ENCODE measurements around the gene BECN2.

The BECN2 gene

GRCh38 chr1:241934201-241934848 lies 23.2 kb upstream of the BECN2 start:
- 76% methylated on average over 10 of the region's 12 CpGs for WGBS
- Histone ChIP-seq H2BK12ac (ENCODE audit: low read length in 2 of 2) (no peak overlapping the region), H2BK5ac (ENCODE audit: low read depth, low read length, poor library complexity, severe bottlenecking) (no peak overlapping the region)

GRCh38 chr1:241934866-241935265 lies 22.7 kb upstream of the BECN2 start:
- no peak overlapping the region for H3K23ac ChIP-seq (ENCODE audit: low read length in 2 of 2)
- H2BK15ac ChIP-seq (ENCODE audit: low read depth, poor library complexity, severe bottlenecking) = no peak overlapping the region
- H2AK5ac ChIP-seq (ENCODE audit: low read length, severe bottlenecking) = no peak overlapping the region
- H2BK120ac ChIP-seq (ENCODE audit: low read depth, low read length) = no peak overlapping the region
- peak overlapping the region in 1 of 2 experiments; percentile 66 for H3K4me3 ChIP-seq (ENCODE audit: insufficient read depth in 1 of 2, low read depth in 1 of 2, low read length in 2 of 2)
- H2AFZ ChIP-seq (ENCODE audit: low read depth, low read length) = no peak overlapping the region
- WGBS = 73% methylated on average over 7 of the region's 7 CpGs
- no peak overlapping the region for H4K91ac ChIP-seq (ENCODE audit: low read length)
- H3K4me2 ChIP-seq (ENCODE audit: low read length, poor library complexity, severe bottlenecking) = no peak overlapping the region
- H3K4ac ChIP-seq (ENCODE audit: low read depth in 1 of 2, low read length in 2 of 2) = peak overlapping the region in 1 of 2 experiments; percentile 12
- H2BK12ac ChIP-seq (ENCODE audit: low read length in 2 of 2) = no peak overlapping the region
- no peaks in the 10 kb centered on the region for H3K36me3 ChIP-seq (ENCODE audit: control insufficient read depth in 1 of 2, insufficient read depth in 2 of 2, low read depth in 1 of 2, low read length in 2 of 2)
- H3K9me3 ChIP-seq (ENCODE audit: control insufficient read depth, low read length) = peaks cover 6% of the 10 kb centered on the region
- H3K27me3 ChIP-seq (ENCODE audit: control insufficient read depth in 1 of 2, insufficient read depth in 1 of 2, low read length in 2 of 2) = no peaks in the 10 kb centered on the region
- no peak overlapping the region for H4K8ac ChIP-seq (ENCODE audit: low read length)
- no peaks in the 10 kb centered on the region for H3K79me1 ChIP-seq (replicated peaks; ENCODE audit: low read length, poor library complexity, severe bottlenecking)
- no peaks in the 10 kb centered on the region for H3K4me1 ChIP-seq (ENCODE audit: control insufficient read depth, insufficient read depth, low read depth, low read length)
- H3K9ac ChIP-seq (ENCODE audit: low read length) = peak overlapping the region; percentile 77
- H3K14ac ChIP-seq (ENCODE audit: low read length in 2 of 2) = no peak overlapping the region
- no peak overlapping the region for H3K27ac ChIP-seq (ENCODE audit: low read length, poor library complexity, severe bottlenecking)
- H3K18ac ChIP-seq (ENCODE audit: low read depth in 1 of 2, low read length in 2 of 2) = no peak overlapping the region
- no peak overlapping the region for H2BK5ac ChIP-seq (ENCODE audit: low read depth, low read length, poor library complexity, severe bottlenecking)
- no peak for DNase-seq

More at GRCh38 chr1:241934201-241934848, 23.2 kb upstream of the BECN2 start:
- no peak overlapping the region for H4K91ac ChIP-seq (ENCODE audit: low read length)
- H3K4me1 ChIP-seq (ENCODE audit: control insufficient read depth, insufficient read depth, low read depth, low read length) = no peaks in the 10 kb centered on the region
- H3K9ac ChIP-seq (ENCODE audit: low read length) = peak overlapping the region; percentile 77
- peak overlapping the region in 1 of 2 experiments; percentile 66 for H3K4me3 ChIP-seq (ENCODE audit: insufficient read depth in 1 of 2, low read depth in 1 of 2, low read length in 2 of 2)
- no peak for DNase-seq
- H3K14ac ChIP-seq (ENCODE audit: low read length in 2 of 2) = no peak overlapping the region
- H4K8ac ChIP-seq (ENCODE audit: low read length) = no peak overlapping the region
- H2BK120ac ChIP-seq (ENCODE audit: low read depth, low read length) = no peak overlapping the region
- H2BK15ac ChIP-seq (ENCODE audit: low read depth, poor library complexity, severe bottlenecking) = no peak overlapping the region
- H3K79me1 ChIP-seq (replicated peaks; ENCODE audit: low read length, poor library complexity, severe bottlenecking) = no peaks in the 10 kb centered on the region
- H3K23ac ChIP-seq (ENCODE audit: low read length in 2 of 2) = no peak overlapping the region
- no peak overlapping the region for H3K18ac ChIP-seq (ENCODE audit: low read depth in 1 of 2, low read length in 2 of 2)
- H3K27ac ChIP-seq (ENCODE audit: low read length, poor library complexity, severe bottlenecking) = no peak overlapping the region
- no peak overlapping the region for H2AFZ ChIP-seq (ENCODE audit: low read depth, low read length)
- H3K4ac ChIP-seq (ENCODE audit: low read depth in 1 of 2, low read length in 2 of 2) = no peak overlapping the region
- H3K9me3 ChIP-seq (ENCODE audit: control insufficient read depth, low read length) = peaks cover 6% of the 10 kb centered on the region
- no peak overlapping the region for H2AK5ac ChIP-seq (ENCODE audit: low read length, severe bottlenecking)
- H3K27me3 ChIP-seq (ENCODE audit: control insufficient read depth in 1 of 2, insufficient read depth in 1 of 2, low read length in 2 of 2) = no peaks in the 10 kb centered on the region
- H3K36me3 ChIP-seq (ENCODE audit: control insufficient read depth in 1 of 2, insufficient read depth in 2 of 2, low read depth in 1 of 2, low read length in 2 of 2) = no peaks in the 10 kb centered on the region
- no peak overlapping the region for H3K4me2 ChIP-seq (ENCODE audit: low read length, poor library complexity, severe bottlenecking)

DNA sequence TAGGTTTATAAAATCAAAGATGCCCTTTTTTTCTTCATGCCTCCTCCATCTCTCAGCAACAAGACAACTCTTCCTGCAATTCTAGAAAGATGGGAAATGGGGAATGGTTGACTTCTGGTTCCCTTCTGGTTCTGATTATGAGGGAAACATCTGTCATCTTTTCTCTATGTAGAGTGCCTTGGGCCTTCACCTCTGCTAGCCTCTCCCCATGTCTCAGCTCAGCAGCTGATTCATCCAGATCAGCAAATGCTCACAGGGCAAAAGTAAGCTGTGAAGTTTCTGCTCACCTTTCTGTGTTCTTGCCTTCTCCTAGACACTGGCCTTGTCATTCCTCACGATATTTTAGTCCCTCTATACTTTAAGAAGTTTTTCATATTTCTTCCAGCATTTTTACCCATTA lies 17.8 kb upstream of the BECN2 start:
- Histone ChIP-seq H3K18ac (ENCODE audit: low read depth in 1 of 2, low read length in 2 of 2) (no peak overlapping the region), H3K4me1 (ENCODE audit: control insufficient read depth, insufficient read depth, low read depth, low read length) (no peaks in the 10 kb centered on the region), H2AK5ac (ENCODE audit: low read length, severe bottlenecking) (no peak overlapping the region), H3K4ac (ENCODE audit: low read depth in 1 of 2, low read length in 2 of 2) (no peak overlapping the region), H2BK5ac (ENCODE audit: low read depth, low read length, poor library complexity, severe bottlenecking) (no peak overlapping the region), H3K23ac (ENCODE audit: low read length in 2 of 2) (no peak overlapping the region), H3K4me2 (ENCODE audit: low read length, poor library complexity, severe bottlenecking) (no peak overlapping the region), H2BK15ac (ENCODE audit: low read depth, poor library complexity, severe bottlenecking) (no peak overlapping the region), H3K79me1 (replicated peaks; ENCODE audit: low read length, poor library complexity, severe bottlenecking) (no peaks in the 10 kb centered on the region), H3K9ac (ENCODE audit: low read length) (peak overlapping the region; percentile 27), H4K91ac (ENCODE audit: low read length) (no peak overlapping the region), H3K36me3 (ENCODE audit: control insufficient read depth in 1 of 2, insufficient read depth in 2 of 2, low read depth in 1 of 2, low read length in 2 of 2) (no peaks in the 10 kb centered on the region), H2BK12ac (ENCODE audit: low read length in 2 of 2) (no peak overlapping the region), H3K27ac (ENCODE audit: low read length, poor library complexity, severe bottlenecking) (no peak overlapping the region), H2AFZ (ENCODE audit: low read depth, low read length) (no peak overlapping the region), H3K27me3 (ENCODE audit: control insufficient read depth in 1 of 2, insufficient read depth in 1 of 2, low read length in 2 of 2) (no peaks in the 10 kb centered on the region), H2BK120ac (ENCODE audit: low read depth, low read length) (no peak overlapping the region), H3K14ac (ENCODE audit: low read length in 2 of 2) (no peak overlapping the region), H4K8ac (ENCODE audit: low read length) (no peak overlapping the region), H3K9me3 (ENCODE audit: control insufficient read depth, low read length) (peaks cover 6% of the 10 kb centered on the region), H3K4me3 (ENCODE audit: insufficient read depth in 1 of 2, low read depth in 1 of 2, low read length in 2 of 2) (no peak overlapping the region)
- WGBS = 48% methylated on average over 1 of the region's 1 CpG
- DNase-seq = no peak

- Histone ChIP-seq H4K8ac (ENCODE audit: low read length) (no peak overlapping the region), H3K36me3 (ENCODE audit: control insufficient read depth in 1 of 2, insufficient read depth in 2 of 2, low read depth in 1 of 2, low read length in 2 of 2) (no peaks in the 10 kb centered on the region), H3K9me3 (ENCODE audit: control insufficient read depth, low read length) (peaks cover 6% of the 10 kb centered on the region), H3K27ac (ENCODE audit: low read length, poor library complexity, severe bottlenecking) (no peak overlapping the region), H3K4me2 (ENCODE audit: low read length, poor library complexity, severe bottlenecking) (no peak overlapping the region), H3K14ac (ENCODE audit: low read length in 2 of 2) (no peak overlapping the region), H3K4ac (ENCODE audit: low read depth in 1 of 2, low read length in 2 of 2) (no peak overlapping the region), H3K79me1 (replicated peaks; ENCODE audit: low read length, poor library complexity, severe bottlenecking) (no peaks in the 10 kb centered on the region), H2BK5ac (ENCODE audit: low read depth, low read length, poor library complexity, severe bottlenecking) (no peak overlapping the region), H2BK120ac (ENCODE audit: low read depth, low read length) (no peak overlapping the region), H2AK5ac (ENCODE audit: low read length, severe bottlenecking) (no peak overlapping the region), H3K23ac (ENCODE audit: low read length in 2 of 2) (no peak overlapping the region), H3K4me1 (ENCODE audit: control insufficient read depth, insufficient read depth, low read depth, low read length) (no peaks in the 10 kb centered on the region), H4K91ac (ENCODE audit: low read length) (no peak overlapping the region), H2BK12ac (ENCODE audit: low read length in 2 of 2) (no peak overlapping the region), H3K9ac (ENCODE audit: low read length) (no peak overlapping the region), H3K4me3 (ENCODE audit: insufficient read depth in 1 of 2, low read depth in 1 of 2, low read length in 2 of 2) (no peak overlapping the region), H3K18ac (ENCODE audit: low read depth in 1 of 2, low read length in 2 of 2) (no peak overlapping the region), H3K27me3 (ENCODE audit: control insufficient read depth in 1 of 2, insufficient read depth in 1 of 2, low read length in 2 of 2) (no peaks in the 10 kb centered on the region), H2BK15ac (ENCODE audit: low read depth, poor library complexity, severe bottlenecking) (no peak overlapping the region), H2AFZ (ENCODE audit: low read depth, low read length) (no peak overlapping the region)
- WGBS = 91% methylated on average over 3 of the region's 4 CpGs
- DNase-seq = no peak
These were observed 14.8 kb upstream of the BECN2 start for GRCh38 chr1:241942738-241943137.
